ENCODE measurements around the gene TTC28. TPM values are rescaled to one million over a fixed set of nuclear protein-coding genes. Genes with fewer than 3 reads are reported as not detected.

Gene TTC28
- total and polyA plus RNA-seq, 7 donors: 1.2 to 12.1 (median 3.5) TPM

DNA sequence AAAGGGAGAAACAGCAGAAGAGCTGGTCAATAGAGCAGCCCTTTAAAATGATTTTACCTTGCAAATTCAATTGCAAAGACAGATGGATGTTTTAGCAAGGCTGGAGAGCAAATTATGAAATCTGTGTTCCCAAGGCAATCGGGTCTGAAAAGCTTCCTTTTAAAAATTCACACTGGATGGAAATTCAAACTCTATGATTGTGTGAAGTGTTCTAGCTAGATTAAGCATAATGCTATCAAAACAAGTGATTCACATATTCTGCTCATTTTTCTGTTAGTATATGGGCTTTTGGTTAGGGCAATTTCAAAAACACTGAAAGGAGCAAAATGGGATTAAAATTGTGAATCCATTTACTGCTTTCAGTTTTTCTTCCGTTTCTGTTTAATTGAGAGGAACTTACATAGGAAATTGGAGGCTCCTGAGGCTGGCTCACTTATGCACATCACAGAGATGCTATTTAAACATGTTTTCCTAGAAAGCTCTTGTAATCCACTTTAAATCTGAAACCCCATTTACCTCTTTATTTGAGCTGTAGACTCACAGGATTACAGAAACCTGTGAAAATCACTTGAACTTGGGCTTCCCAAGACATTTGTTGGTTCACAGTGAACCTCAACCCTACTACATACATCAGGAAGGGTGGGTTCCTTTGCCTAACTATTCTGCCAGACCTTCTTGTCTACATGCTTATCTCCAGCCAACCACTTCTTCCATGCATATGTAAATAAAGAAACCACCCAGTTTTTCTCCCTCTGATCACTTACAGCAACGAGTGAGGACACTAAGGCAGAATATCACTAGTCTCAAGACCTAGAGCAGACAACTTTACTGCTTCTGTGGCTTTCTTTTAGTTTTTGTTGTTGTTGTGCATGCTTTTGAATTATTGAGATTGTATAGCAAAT, 558.7 kb downstream of the TTC28 start:
- peaks cover 30% of the 10 kb centered on the region for H3K4me1 ChIP-seq
- 47 to 57% (median 48%) methylated on average over 3 of the region's 3 CpGs for WGBS, 3 donors
- ATAC-seq: no peak
- no peak overlapping the region for H3K4me3 ChIP-seq
- TF ChIP-seq CTCF (IDR thresholded peaks at IDR 0.05): no peak
- H3K36me3 ChIP-seq (ENCODE audit: insufficient read depth in 1 of 2, low read depth in 1 of 2): no peaks in the 10 kb centered on the region
- H3K9me3 ChIP-seq: no peaks in the 10 kb centered on the region
- DNase-seq: no peak
- no peaks in the 10 kb centered on the region for H3K27me3 ChIP-seq (ENCODE audit: insufficient read depth in 3 of 3, low read length in 2 of 3)
- H3K27ac ChIP-seq: no peak overlapping the region
- intact Hi-C loops (cut with DNase I): no loop called here

DNA sequence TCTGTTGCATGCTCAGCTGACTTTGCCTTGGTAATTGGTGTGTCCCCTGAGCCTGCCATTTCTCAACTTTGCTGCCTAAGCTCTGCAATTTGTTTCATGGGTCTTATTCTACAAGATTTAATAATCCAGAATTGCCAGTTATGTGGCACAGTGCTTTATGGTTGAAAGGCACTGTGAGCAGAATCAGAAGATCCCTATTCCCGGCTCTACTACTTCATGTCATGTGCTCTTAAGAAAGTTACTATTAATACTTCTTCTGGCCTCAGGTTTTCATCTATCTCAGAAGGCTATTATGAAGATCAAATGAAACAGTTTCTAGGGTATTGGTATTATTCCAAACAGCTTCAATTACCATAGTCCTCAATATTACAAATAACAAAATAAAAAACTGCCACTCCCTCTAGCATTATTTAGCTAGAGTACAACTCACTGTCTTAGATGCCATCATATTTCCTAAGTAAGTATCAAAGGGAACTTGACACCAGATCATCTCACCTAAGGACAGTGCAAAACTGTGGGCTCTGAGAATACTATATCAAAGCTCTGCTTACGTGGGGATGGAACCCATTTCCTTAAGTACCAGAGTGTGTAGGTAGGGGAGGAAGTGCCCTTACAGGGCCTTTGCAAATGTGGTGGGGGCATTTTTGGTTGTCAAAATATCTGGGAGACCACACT, 560.5 kb downstream of the TTC28 start:
- peaks cover 30% of the 10 kb centered on the region for H3K4me1 ChIP-seq
- intact Hi-C loops (cut with DNase I): loop anchor here (10.0 kb wide), 2 partner anchors 94 to 326 kb away; no protein-coding TSS in a partner anchor
- H3K4me3 ChIP-seq: no peak overlapping the region
- 31 to 63% (median 33%) methylated on average over 2 of the region's 2 CpGs for WGBS, 3 donors
- no peak for DNase-seq
- ATAC-seq: peak in 3 of 4 donors; percentile 73 to 79 (median 77)
- H3K27ac ChIP-seq: peak overlapping the region; percentile 23
- no peaks in the 10 kb centered on the region for H3K36me3 ChIP-seq (ENCODE audit: insufficient read depth in 1 of 2, low read depth in 1 of 2)
- H3K27me3 ChIP-seq (ENCODE audit: insufficient read depth in 3 of 3, low read length in 2 of 3): no peaks in the 10 kb centered on the region
- no peak for TF ChIP-seq CTCF (IDR thresholded peaks at IDR 0.05)
- H3K9me3 ChIP-seq: no peaks in the 10 kb centered on the region

- TF ChIP-seq CTCF (IDR thresholded peaks at IDR 0.05): no peak
- 54 to 67% (median 57%) methylated on average over 2 of the region's 2 CpGs for whole genome bisulfite sequencing, 3 donors
- peak; percentile 68 to 70 for DNase-seq
- no peaks in the 10 kb centered on the region for H3K9me3 ChIP-seq
- H3K4me3 ChIP-seq: no peak overlapping the region
- peaks cover 37% of the 10 kb centered on the region for H3K4me1 ChIP-seq
- H3K27me3 ChIP-seq (ENCODE audit: insufficient read depth in 3 of 3, low read length in 2 of 3): no peaks in the 10 kb centered on the region
- no peak overlapping the region for H3K27ac ChIP-seq
- intact Hi-C loops (cut with DNase I): loop anchor here (10.0 kb wide), 2 partner anchors 91 to 329 kb away; no protein-coding TSS in a partner anchor
- H3K36me3 ChIP-seq (ENCODE audit: insufficient read depth in 1 of 2, low read depth in 1 of 2): no peaks in the 10 kb centered on the region
- peak; percentile 32 to 76 (median 48) for ATAC-seq
These were observed 563.4 kb downstream of the TTC28 start for GRCh38 chr22:28116219-28116673.

- no peaks in the 10 kb centered on the region for H3K27me3 ChIP-seq (ENCODE audit: insufficient read depth in 3 of 3, low read length in 2 of 3)
- H3K36me3 ChIP-seq (ENCODE audit: insufficient read depth in 1 of 2, low read depth in 1 of 2): no peaks in the 10 kb centered on the region
- peaks cover 37% of the 10 kb centered on the region for H3K4me1 ChIP-seq
- no peaks in the 10 kb centered on the region for H3K9me3 ChIP-seq
- TF ChIP-seq CTCF (IDR thresholded peaks at IDR 0.05): no peak
- WGBS, 3 donors: 95 to 97% (median 96%) methylated on average over 4 of the region's 4 CpGs
- ATAC-seq (no peak), DNase-seq (no peak)
- intact Hi-C loops (cut with DNase I): loop anchor here (10.0 kb wide), 2 partner anchors 91 to 329 kb away; no protein-coding TSS in a partner anchor
- no peak overlapping the region for H3K27ac ChIP-seq
- no peak overlapping the region for H3K4me3 ChIP-seq
These were observed 564.2 kb downstream of the TTC28 start for GRCh38 chr22:28115426-28115825.

All from psoas muscle (tissue), 8 donors.